Measurements from ENCODE around the gene OBSCN. TPM values are rescaled to one million over a fixed set of nuclear protein-coding genes. Genes with fewer than 3 reads are reported as not detected.
A peak's percentile ranks its signal among the peaks of the same experiment; 100 is the strongest.

The OBSCN gene
- total and polyA plus RNA-seq, 2 donors (not counting 3 experiments of a cell fraction or from before 2014, with no cell fraction given), result 1.5 to 2.9 TPM

DNA sequence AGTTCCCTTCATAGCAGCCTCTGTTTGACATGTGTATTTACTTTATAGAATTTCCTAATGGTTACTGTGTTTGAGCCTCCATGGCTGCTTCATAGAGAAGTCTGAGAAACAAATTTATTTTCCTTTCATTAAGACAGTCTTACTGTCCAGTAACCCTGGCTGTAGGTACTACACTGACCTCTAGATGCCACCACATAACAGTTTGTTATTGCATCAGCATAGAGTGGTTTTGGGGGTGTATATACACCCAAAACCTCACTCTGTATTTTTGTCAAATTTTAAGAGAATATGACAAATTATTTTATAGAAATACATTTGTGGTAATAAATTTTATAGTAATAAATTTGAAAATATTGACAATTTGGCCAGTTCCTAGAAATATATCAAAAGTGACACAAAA lies 57.3 kb downstream of the OBSCN start:
- Histone ChIP-seq H3K9ac (replicated peaks; ENCODE audit: extremely low read depth, insufficient read depth, low read length) (no peak overlapping the region), H4K20me1 (replicated peaks; ENCODE audit: control insufficient read depth, extremely low read depth, insufficient read depth, low read length) (no peaks in the 10 kb centered on the region), H2AFZ (ENCODE audit: low read depth, low read length) (no peak overlapping the region), H3K27ac (ENCODE audit: insufficient read depth, low read depth, low read length) (no peak overlapping the region), H3K4me3 (replicated peaks in 1 of 3; ENCODE audit: insufficient read depth in 1 of 3, low read depth in 1 of 3, low read length in 3 of 3) (no peak overlapping the region), H3K4me2 (ENCODE audit: insufficient read depth, low read length) (no peak overlapping the region), H3K9me1 (replicated peaks; ENCODE audit: control insufficient read depth, extremely low read depth, insufficient read depth, low read length) (no peaks in the 10 kb centered on the region), H3K79me2 (ENCODE audit: control insufficient read depth, insufficient read depth, low read length) (no peaks in the 10 kb centered on the region), H3K36me3 (ENCODE audit: control insufficient read depth in 2 of 2, extremely low read depth in 1 of 2, insufficient read depth in 2 of 2, low read length in 2 of 2) (no peaks in the 10 kb centered on the region), H3K4me1 (ENCODE audit: control insufficient read depth, extremely low read depth, insufficient read depth, low read length) (peaks cover under 1% of the 10 kb centered on the region), H3K9me3 (replicated peaks; ENCODE audit: control insufficient read depth, insufficient read depth, low read length) (no peaks in the 10 kb centered on the region), H3K27me3 (ENCODE audit: control insufficient read depth in 2 of 2, insufficient read depth in 2 of 2, low read length in 2 of 2) (no peaks in the 10 kb centered on the region)
- POLR2A ChIA-PET, result no interaction called here
- BruUV-seq (replicated peaks), result no TSS peak
- TF ChIP-seq, protein P1, sequence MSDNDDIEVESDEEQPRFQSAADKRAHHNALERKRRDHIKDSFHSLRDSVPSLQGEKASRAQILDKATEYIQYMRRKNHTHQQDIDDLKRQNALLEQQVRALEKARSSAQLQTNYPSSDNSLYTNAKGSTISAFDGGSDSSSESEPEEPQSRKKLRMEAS (IDR thresholded peaks at IDR 0.05; ENCODE audit: insufficient read depth, insufficient read length), result no peak
- TF ChIP-seq, protein P2, sequence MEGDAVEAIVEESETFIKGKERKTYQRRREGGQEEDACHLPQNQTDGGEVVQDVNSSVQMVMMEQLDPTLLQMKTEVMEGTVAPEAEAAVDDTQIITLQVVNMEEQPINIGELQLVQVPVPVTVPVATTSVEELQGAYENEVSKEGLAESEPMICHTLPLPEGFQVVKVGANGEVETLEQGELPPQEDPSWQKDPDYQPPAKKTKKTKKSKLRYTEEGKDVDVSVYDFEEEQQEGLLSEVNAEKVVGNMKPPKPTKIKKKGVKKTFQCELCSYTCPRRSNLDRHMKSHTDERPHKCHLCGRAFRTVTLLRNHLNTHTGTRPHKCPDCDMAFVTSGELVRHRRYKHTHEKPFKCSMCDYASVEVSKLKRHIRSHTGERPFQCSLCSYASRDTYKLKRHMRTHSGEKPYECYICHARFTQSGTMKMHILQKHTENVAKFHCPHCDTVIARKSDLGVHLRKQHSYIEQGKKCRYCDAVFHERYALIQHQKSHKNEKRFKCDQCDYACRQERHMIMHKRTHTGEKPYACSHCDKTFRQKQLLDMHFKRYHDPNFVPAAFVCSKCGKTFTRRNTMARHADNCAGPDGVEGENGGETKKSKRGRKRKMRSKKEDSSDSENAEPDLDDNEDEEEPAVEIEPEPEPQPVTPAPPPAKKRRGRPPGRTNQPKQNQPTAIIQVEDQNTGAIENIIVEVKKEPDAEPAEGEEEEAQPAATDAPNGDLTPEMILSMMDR (IDR thresholded peaks at IDR 0.05; ENCODE audit: extremely low read depth in 1 of 2, insufficient read depth in 1 of 2, low read depth in 1 of 2, low read length in 2 of 2), result peak; percentile 13 to 21
- intact Hi-C loops (cut with micrococcal nuclease), result loop anchor here (1.0 kb wide), 2 partner anchors 128 to 266 kb away; no protein-coding TSS in a partner anchor
- DNase-seq (ENCODE audit: low read depth, low spot score) (peak; percentile 36), FAIRE-seq (no peak)
- dilution Hi-C loops (cut with MboI; ENCODE audit: extremely low pct_ligation_motif_present, low sequenced_read_pairs), result no loop called here
- CTCF ChIA-PET, result interaction anchor here (1.2 to 3.9 kb wide), 2 partner anchors 128 kb away, joined by 6 to 22 read pairs; no protein-coding TSS in a partner anchor

DNA sequence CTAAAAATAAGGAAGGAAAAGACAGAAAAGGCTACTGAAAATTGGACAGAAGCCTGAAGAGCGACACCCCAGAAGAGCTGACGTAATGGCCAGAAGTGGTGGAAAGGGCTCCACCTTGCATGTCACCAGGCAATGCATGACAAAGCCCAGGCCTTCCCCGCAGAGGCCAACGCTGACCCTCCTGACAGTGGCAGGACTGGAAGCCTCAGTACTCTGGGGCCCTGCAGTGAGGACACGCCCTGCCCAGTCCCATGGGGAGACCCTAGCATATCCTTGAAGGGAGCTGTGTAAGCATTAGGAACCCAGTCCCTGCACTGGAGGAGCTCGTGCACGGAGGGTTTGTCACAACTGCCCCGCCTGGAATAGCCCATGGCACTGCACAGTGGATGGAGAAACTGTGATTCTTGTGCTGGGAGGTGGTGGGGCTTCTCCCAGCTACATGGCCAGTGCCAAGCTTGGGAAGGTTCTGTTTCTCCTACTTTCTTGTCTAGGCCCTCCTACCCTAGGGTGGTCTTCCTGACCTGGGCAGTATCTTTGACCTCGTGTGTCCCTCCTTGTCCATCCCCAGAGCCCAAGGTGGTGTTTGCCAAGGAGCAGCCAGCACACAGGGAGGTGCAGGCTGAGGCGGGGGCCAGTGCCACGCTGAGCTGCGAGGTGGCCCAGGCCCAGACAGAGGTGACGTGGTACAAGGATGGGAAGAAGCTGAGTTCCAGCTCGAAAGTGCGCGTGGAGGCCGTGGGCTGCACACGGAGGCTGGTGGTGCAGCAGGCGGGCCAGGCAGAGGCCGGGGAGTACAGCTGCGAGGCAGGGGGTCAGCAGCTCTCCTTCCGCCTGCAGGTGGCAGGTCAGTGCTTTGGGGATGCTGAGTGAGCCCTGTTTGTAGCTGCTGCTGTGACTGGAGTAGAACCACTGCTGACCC lies 60.4 kb downstream of the OBSCN start:
- no peaks in the 10 kb centered on the region for H3K79me2 ChIP-seq (ENCODE audit: control insufficient read depth, insufficient read depth, low read length)
- no peak overlapping the region for H3K9ac ChIP-seq (replicated peaks; ENCODE audit: extremely low read depth, insufficient read depth, low read length)
- dilution Hi-C loops (cut with MboI; ENCODE audit: extremely low pct_ligation_motif_present, low sequenced_read_pairs), result no loop called here
- no peak for TF ChIP-seq JUN (IDR thresholded peaks at IDR 0.05; ENCODE audit: borderline replicate concordance, insufficient read depth, insufficient read length, low read depth)
- TF ChIP-seq, protein P2 (IDR thresholded peaks at IDR 0.05; ENCODE audit: extremely low read depth in 1 of 2, insufficient read depth in 1 of 2, low read depth in 1 of 2, low read length in 2 of 2), result peak in 1 of 2 donors; percentile 3
- DNase-seq (ENCODE audit: low read depth, low spot score), result no peak
- H4K20me1 ChIP-seq (replicated peaks; ENCODE audit: control insufficient read depth, extremely low read depth, insufficient read depth, low read length), result no peaks in the 10 kb centered on the region
- H3K27ac ChIP-seq (ENCODE audit: insufficient read depth, low read depth, low read length), result no peak overlapping the region
- no TSS peak for BruUV-seq (replicated peaks)
- intact Hi-C loops (cut with micrococcal nuclease), result no loop called here
- H3K4me1 ChIP-seq (ENCODE audit: control insufficient read depth, extremely low read depth, insufficient read depth, low read length), result peaks cover 12% of the 10 kb centered on the region
- CTCF ChIA-PET, result interaction anchor here (0.7 to 3.9 kb wide), 4 partner anchors 125 to 247 kb away, joined by 3 to 22 read pairs (median 4); no protein-coding TSS in a partner anchor
- H3K36me3 ChIP-seq (ENCODE audit: control insufficient read depth in 2 of 2, extremely low read depth in 1 of 2, insufficient read depth in 2 of 2, low read length in 2 of 2), result no peaks in the 10 kb centered on the region
- no peak overlapping the region for H3K4me3 ChIP-seq (replicated peaks in 1 of 3; ENCODE audit: insufficient read depth in 1 of 3, low read depth in 1 of 3, low read length in 3 of 3)
- no peaks in the 10 kb centered on the region for H3K9me3 ChIP-seq (replicated peaks; ENCODE audit: control insufficient read depth, insufficient read depth, low read length)
- H2AFZ ChIP-seq (ENCODE audit: low read depth, low read length), result no peak overlapping the region
- H3K9me1 ChIP-seq (replicated peaks; ENCODE audit: control insufficient read depth, extremely low read depth, insufficient read depth, low read length), result no peaks in the 10 kb centered on the region
- FAIRE-seq, result no peak
- POLR2A ChIA-PET, result no interaction called here
- H3K4me2 ChIP-seq (ENCODE audit: insufficient read depth, low read length), result no peak overlapping the region
- H3K27me3 ChIP-seq (ENCODE audit: control insufficient read depth in 2 of 2, insufficient read depth in 2 of 2, low read length in 2 of 2), result no peaks in the 10 kb centered on the region
